IMR-90 (cell line): ENCODE data around the gene NHLRC1. TPM values are rescaled to one million over a fixed set of nuclear protein-coding genes. Genes with fewer than 3 reads are reported as not detected.
"Not testable (repeated sequence)": the region's sequence is repeated elsewhere in the genome, so short reads cannot be mapped to it uniquely, and the experiment has no call there.

Source experiments
- ATAC-seq: fragments of 200-7000 bp; cut with Tn5 transposase; 2 replicates; pipeline ENCODE4 v1.9.1; 2020; ENCODE audit warnings: low read depth, mild to moderate bottlenecking, moderate library complexity
- BruUV-seq: library from RNA; stranded (reverse); fragments of 400-500 nt; replicated peaks from 2 replicates; lab custom pipeline; 2021; lab: Mats Ljungman, UMichigan
- CTCF ChIA-PET: fragments of 300-600 bp; formaldehyde crosslinking; extraction: SDS; loops from one replicate; lab custom pipeline; 2021; ENCODE audit warnings: antibody characterized with exemption; lab: Yijun Ruan, JAX
- POLR2A ChIA-PET: fragments of 300-600 bp; sonication (Branson Sonifier 250); formaldehyde crosslinking; loops from one replicate; lab custom pipeline; 2022; ENCODE audit warnings: antibody characterized with exemption; ENCODE audit not compliant: unreplicated experiment; lab: Charles Lee
- DNase-seq: peaks from one replicate; pipeline ENCODE4 v3.0.0; 2013
- H2AFZ ChIP-seq: replicated peaks from 2 replicates; pipeline ENCODE3; 2013; ENCODE audit warnings: low read length, mild to moderate bottlenecking; ENCODE audit not compliant: poor library complexity
- H2AK5ac ChIP-seq: 2 replicates; pipeline ENCODE4 v1.6.1; 2013; ENCODE audit warnings: low read depth, low read length, inconsistent platforms
- H2AK9ac ChIP-seq: replicated peaks from 2 replicates; pipeline ENCODE3; 2013; ENCODE audit warnings: mild to moderate bottlenecking, low read depth, low read length, moderate library complexity; ENCODE audit not compliant: poor library complexity
- H2BK120ac ChIP-seq: 2 replicates; pipeline ENCODE4 v1.6.1; 2013; ENCODE audit warnings: low read depth, low read length, inconsistent platforms
- H2BK15ac ChIP-seq: 3 replicates; pipeline ENCODE4 v1.6.1; 2013; ENCODE audit warnings: low read depth, low read length, inconsistent platforms
- H2BK20ac ChIP-seq: 2 replicates; pipeline ENCODE4 v1.6.1; 2013; ENCODE audit warnings: low read depth, mild to moderate bottlenecking, inconsistent platforms, low read length, moderate library complexity
- H2BK5ac ChIP-seq: 2 replicates; pipeline ENCODE4 v1.6.1; 2013; ENCODE audit warnings: mild to moderate bottlenecking, low read depth, low read length, inconsistent platforms; ENCODE audit not compliant: poor library complexity, severe bottlenecking
- H3K14ac ChIP-seq: replicated peaks from 2 replicates; pipeline ENCODE4 v1.6.1; 2013; ENCODE audit warnings: low read depth, low read length, inconsistent platforms
- H3K18ac ChIP-seq: 2 replicates; pipeline ENCODE4 v1.6.1; 2013; ENCODE audit warnings: low read depth, low read length, control low read depth
- H3K23ac ChIP-seq: 2 replicates; pipeline ENCODE4 v1.6.1; 2013; ENCODE audit warnings: low read depth, low read length, inconsistent platforms
- H3K27ac ChIP-seq: 2 replicates; pipeline ENCODE4 v1.5.1; 2013; ENCODE audit warnings: mild to moderate bottlenecking, control low read depth, low read length; ENCODE audit not compliant: insufficient read depth
- H3K27me3 ChIP-seq: 2 replicates; pipeline ENCODE4 v1.6.1; 2013; ENCODE audit warnings: low read length; ENCODE audit not compliant: control insufficient read depth, insufficient read depth
- H3K36me3 ChIP-seq: 2 replicates; pipeline ENCODE4 v1.6.1; 2013; ENCODE audit warnings: low read length, mixed read lengths; ENCODE audit not compliant: control insufficient read depth, insufficient read depth
- H3K4ac ChIP-seq: 2 replicates; pipeline ENCODE4 v1.6.1; 2013; ENCODE audit warnings: low read depth, low read length, inconsistent platforms
- H3K4me1 ChIP-seq: 2 replicates; pipeline ENCODE4 v1.6.1; 2013; ENCODE audit warnings: low read length, mixed read lengths; ENCODE audit not compliant: control insufficient read depth, insufficient read depth
- H3K4me2 ChIP-seq: 2 replicates; pipeline ENCODE4 v1.6.1; 2013; ENCODE audit warnings: low read depth, mild to moderate bottlenecking, control low read depth, low read length, moderate library complexity
- H3K4me3 ChIP-seq: 2 replicates; pipeline ENCODE4 v1.5.1; 2013; ENCODE audit warnings: low read depth, mild to moderate bottlenecking, control low read depth, low read length, moderate library complexity; ENCODE audit not compliant: insufficient read depth
- H3K56ac ChIP-seq: 2 replicates; pipeline ENCODE4 v1.6.1; 2013; ENCODE audit warnings: low read length, inconsistent platforms; ENCODE audit not compliant: insufficient read depth; ENCODE audit errors: extremely low read depth
- H3K79me1 ChIP-seq, 2 experiments: 2 replicates each; pipeline ENCODE4 v1.6.1; 2013; ENCODE audit warnings: low read length in 2 of 2, inconsistent platforms in 1 of 2, low read depth in 1 of 2
- H3K9ac ChIP-seq: 2 replicates; pipeline ENCODE4 v1.6.1; 2013; ENCODE audit warnings: low read depth, low read length, control low read depth
- H3K9me1 ChIP-seq: 2 replicates; pipeline ENCODE4 v1.6.1; 2013; ENCODE audit warnings: low read length, inconsistent platforms; ENCODE audit not compliant: insufficient read depth
- H3K9me3 ChIP-seq: 2 replicates; pipeline ENCODE4 v1.6.1; 2013; ENCODE audit warnings: low read length; ENCODE audit not compliant: control insufficient read depth, insufficient read depth
- H4K20me1 ChIP-seq: 2 replicates; pipeline ENCODE4 v1.6.1; 2013; ENCODE audit warnings: low read length, inconsistent platforms; ENCODE audit not compliant: insufficient read depth
- H4K5ac ChIP-seq: 2 replicates; pipeline ENCODE4 v1.6.1; 2013; ENCODE audit warnings: mild to moderate bottlenecking, low read depth, low read length, control low read depth
- H4K8ac ChIP-seq, 2 experiments: 2 replicates each; pipeline ENCODE4 v1.6.1; 2013; ENCODE audit warnings: low read depth in 2 of 2, low read length in 2 of 2, control low read depth in 1 of 2, inconsistent platforms in 1 of 2
- H4K91ac ChIP-seq: 2 replicates; pipeline ENCODE4 v1.6.1; 2013; ENCODE audit warnings: low read depth, low read length, inconsistent platforms; ENCODE audit not compliant: insufficient read depth
- WGBS, 2 experiments: methylation state at CpG; one replicate each; pipeline versions ENCODE4 v1.1.5 to v1.1.7; 2013; ENCODE audit warnings: missing lambda C conversion rate in 2 of 2; ENCODE audit not compliant: insufficient read length in 1 of 2; ENCODE audit errors: extremely low coverage in 2 of 2; 5-methylcytosine and 5-hydroxymethylcytosine counted together
- dilution Hi-C: fragments of 300-500 bp; cut with HindIII; formaldehyde crosslinking; loops from one replicate; pipeline ENCODE4 v1.14.3; 2018; ENCODE audit warnings: low sequenced_read_pairs; ENCODE audit not compliant: unreplicated experiment
- in situ Hi-C: fragments of 300-500 bp; cut with MboI; formaldehyde crosslinking; loops from 3 replicates; pipeline ENCODE4 v1.14.3; 2019; ENCODE audit warnings: low sequenced_read_pairs, inconsistent platforms, mixed read lengths
- intact Hi-C: fragments of 100-400 bp; cut with micrococcal nuclease; formaldehyde crosslinking; loops from 2 replicates; pipeline ENCODE4 v1.10.0; 2022
- polyA plus RNA-seq, 3 experiments: library from polyadenylated mRNA; depleted of rRNA; stranded (reverse); fragments of >200 nt; gene quantifications; 2 replicates each; pipeline ENCODE4 v1.2.3, GENCODE V29; 2012; ENCODE audit warnings: low replicate concordance in 1 of 3
- total RNA-seq: library from RNA; depleted of rRNA; stranded (reverse); fragments of >200 nt; gene quantifications from 2 replicates; pipeline ENCODE4 v1.2.3, GENCODE V29; 2012

The NHLRC1 gene
- total and polyA plus RNA-seq, 2 of the 4 experiments (the other 2 are of a cell fraction), result 1.1 TPM

- H3K4me2 ChIP-seq, H2AFZ ChIP-seq, intact Hi-C loops, H3K36me3 ChIP-seq, H3K56ac ChIP-seq, H3K4me1 ChIP-seq, dilution Hi-C loops, H2BK5ac ChIP-seq, POLR2A ChIA-PET, H3K27me3 ChIP-seq, H2BK120ac ChIP-seq, H4K8ac ChIP-seq, H3K9me3 ChIP-seq, H4K20me1 ChIP-seq, H3K9ac ChIP-seq, H4K91ac ChIP-seq, H2AK5ac ChIP-seq, ATAC-seq, H3K9me1 ChIP-seq, H3K14ac ChIP-seq, H3K4me3 ChIP-seq, H3K4ac ChIP-seq, H2AK9ac ChIP-seq, CTCF ChIA-PET, H3K18ac ChIP-seq, H2BK15ac ChIP-seq, H3K27ac ChIP-seq, H3K23ac ChIP-seq, DNase-seq, H4K5ac ChIP-seq, H2BK20ac ChIP-seq, in situ Hi-C loops, BruUV-seq: not testable (repeated sequence)
- H3K79me1 ChIP-seq, result peaks cover 10 to 34% of the 10 kb centered on the region in 2 experiments; a peak in 3 of 4 replicates
- no CpG with 5 or more reads among the region's 3 CpGs for WGBS, 2 experiments
Measured at GRCh38 chr6:18151391-18151790, 28.9 kb upstream of the NHLRC1 start.
